Measurements from ENCODE around the gene TCEA3.

- TF ChIP-seq CTCF (IDR thresholded peaks at IDR 0.05) (no peak), EP300 (IDR thresholded peaks at IDR 0.05) (no peak), POLR2AphosphoS5 (IDR thresholded peaks at IDR 0.05) (no peak)
Observed at GRCh38 chr1:23392125-23392855, 32.3 kb downstream of the TCEA3 start.

All from sigmoid colon (tissue), 4 donors.